CD4-positive, alpha-beta T cell treated with Interferon alpha-2 for 1 hour (primary cell): ENCODE results near the gene AMMECR1L.
"Not testable (repeated sequence)": the region's sequence is repeated elsewhere in the genome, so short reads cannot be mapped to it uniquely, and the experiment has no call there.

Experiments
- DNase-seq, 2 donors: peaks; one replicate each; pipeline ENCODE4 v3.0.0-alpha.2; 2020 to 2022

Gene AMMECR1L

DNA sequence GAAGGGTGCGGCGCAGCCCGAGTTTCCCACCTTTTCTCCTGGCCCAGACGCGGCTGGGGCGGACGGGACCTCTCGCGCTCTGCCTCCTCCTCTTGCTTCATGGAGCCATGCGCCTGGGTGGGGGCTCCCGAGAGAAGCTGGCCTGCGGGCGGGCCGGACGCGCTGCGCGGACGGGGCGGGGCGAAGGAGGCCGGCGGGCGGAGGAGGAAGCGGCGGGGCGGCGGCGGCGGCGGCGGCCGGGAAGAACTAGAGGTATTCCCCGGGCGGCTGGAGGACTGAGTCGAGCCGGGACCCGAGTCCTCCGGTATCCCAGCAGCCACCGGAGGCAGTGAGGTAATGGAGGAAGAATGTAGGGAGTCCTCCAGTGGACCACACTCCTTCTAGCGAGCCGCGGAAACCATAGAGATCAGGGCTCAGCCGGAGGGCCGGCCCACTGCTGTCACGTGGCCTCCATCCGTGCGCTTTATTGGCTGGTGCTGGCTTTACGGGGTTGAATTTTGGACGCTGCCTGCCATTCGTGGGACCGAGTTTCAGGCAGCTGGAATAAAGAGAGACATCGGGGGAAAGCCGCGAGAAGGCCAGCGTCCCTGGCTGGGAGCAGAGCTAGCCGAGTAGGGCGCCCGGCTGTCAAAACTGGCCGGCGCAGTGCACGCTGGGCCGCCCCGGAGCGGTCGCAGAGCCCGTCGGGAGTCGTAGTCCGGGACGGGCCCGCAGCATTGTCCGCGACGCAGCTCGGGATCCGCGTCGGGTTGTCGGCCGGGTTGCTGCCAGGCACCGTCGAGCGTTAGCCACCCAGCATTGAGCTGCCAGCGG lies at the start of gene AMMECR1L:
AMMECR1L (minus strand) TSS at position 177 of the 813 bp plus-strand sequence. CDS start 11,722 bp downstream, outside the sequence.
- peak; percentile 89 for DNase-seq

DNA sequence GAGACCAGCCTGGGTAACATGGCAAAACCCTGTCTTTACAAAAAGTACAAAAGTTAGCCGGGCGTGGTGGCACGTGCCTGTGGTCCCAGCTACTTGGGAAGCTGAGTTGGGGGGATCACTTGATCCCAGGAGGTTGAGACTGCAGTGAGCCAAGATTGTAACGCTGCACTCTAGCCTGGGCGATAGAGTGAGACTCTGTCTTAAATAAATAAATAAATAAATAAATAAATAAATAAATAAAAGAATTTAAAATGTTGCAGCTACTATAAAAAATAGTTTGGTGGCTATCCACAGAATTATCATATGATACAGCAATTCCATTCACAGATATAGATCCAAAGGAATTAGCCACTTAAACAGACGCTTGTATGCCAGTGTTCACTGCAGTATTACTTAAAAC lies 49.6 kb upstream of the AMMECR1L start:
- no peak for DNase-seq

DNA sequence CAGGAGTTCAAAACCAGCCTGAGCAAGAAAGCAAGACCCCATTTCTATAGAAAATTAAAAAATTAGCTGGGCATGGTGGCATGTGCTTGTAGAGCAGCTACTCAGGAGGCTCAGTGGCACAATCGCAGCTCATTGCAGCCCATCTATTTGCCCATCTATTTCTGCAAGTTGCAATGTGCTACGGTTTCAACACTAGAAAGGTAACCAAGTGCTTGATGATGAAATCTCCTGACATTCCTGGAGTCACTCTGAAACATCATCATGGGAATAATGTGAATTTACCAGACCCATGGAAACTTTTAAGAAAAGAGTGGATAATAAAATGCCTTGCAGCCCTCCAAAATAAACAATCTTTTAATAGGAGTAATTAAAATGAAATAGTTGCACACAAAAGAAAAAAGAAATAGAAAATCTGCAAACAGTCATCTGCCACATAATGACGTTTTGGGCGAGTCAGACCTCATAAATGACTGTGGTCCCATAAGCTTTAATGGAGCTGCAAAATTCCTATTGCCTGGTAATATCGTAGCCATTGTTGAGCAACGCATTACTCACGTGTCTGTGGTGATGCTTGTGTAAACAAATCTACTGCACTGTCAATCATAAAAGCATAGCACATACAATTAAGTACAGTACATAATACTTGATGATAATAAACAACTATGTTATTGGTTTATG lies 46.6 kb upstream of the AMMECR1L start:
- no peak for DNase-seq

DNA sequence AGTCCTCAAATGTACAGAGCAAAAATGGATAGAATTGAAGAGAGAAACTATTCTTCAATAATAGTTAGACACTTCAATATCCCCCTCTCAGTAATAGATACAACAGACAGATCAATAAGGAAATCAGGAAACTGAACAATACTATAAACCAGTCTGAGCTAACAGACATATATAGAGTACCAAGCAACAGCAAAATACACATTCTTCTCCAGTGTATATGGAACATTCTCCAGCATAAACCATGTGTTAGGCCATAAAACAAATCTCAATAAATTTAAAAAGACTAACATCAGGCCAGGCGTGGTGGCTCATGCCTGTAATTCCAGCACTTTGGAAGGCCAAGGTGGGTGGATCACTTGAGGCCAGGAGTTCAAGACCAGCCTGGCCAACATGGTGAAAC lies 43.7 kb upstream of the AMMECR1L start:
- no peak for DNase-seq

DNA sequence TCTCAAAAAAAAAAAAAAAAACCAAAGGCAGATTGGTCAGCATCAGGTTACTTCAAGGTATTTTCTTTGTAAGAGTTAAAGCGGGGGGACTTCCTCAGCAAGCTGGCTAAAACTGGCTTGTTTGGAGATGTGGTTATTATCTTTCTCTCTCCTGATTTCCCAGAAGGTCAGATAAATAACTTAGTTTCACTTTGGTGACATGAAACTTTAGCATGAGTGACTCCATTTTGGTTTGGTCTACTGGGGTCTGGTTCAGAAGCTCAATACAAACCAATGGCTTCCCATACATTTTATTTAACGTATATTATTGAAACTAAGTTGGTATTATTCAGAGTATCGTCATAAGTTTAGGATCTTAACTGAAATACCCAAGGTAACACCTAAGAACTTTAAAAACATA lies 41.6 kb upstream of the AMMECR1L start:
- DNase-seq = no peak

DNA sequence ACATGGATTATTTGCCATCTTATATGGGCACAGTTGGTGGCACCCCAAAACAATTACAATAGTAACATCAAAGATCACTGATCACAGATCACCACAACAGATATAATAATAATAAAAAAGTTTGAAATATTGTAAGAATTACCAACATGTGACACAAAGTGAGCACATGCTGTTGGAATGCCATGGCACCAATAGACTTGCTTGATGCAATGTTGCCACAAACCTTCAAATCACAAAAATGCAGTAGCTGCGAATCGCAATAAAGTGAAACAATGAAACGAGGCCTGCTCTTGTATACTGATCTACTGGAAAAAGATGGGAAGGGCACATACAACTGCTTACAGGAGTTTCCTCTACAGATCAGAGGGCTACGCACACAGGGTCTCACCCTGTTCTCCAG lies 32.2 kb upstream of the AMMECR1L start:
- no peak for DNase-seq

DNA sequence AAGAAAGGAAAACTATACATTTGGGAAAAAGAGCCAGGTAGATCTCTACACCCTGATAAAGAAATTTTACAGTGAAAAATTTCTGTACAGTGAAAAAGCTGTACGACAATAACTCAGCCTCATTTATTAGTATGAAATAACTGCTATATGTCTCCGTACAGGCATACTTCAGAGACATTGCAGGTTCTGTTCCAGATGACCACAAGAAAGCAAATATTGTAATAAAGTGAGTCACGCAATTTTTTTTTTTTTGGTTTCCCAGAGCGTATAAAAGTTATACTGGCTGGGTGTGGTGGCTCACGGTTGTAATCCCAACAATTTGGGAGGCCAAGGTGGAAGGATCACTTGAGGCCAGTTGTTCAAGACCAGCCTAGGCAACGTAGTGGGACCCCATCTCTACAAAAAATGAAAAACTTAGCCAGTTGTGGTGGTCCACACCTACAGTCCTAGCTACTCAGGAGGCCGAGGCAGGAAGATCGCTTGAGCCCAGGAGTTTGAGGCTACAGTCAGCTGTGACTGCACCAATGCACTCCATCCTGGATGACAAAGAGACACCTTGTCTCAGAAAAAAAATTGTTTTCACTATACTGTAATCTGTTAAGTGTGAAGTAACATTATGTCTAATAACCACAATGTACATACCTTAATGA lies 28.2 kb upstream of the AMMECR1L start:
- DNase-seq = no peak

DNA sequence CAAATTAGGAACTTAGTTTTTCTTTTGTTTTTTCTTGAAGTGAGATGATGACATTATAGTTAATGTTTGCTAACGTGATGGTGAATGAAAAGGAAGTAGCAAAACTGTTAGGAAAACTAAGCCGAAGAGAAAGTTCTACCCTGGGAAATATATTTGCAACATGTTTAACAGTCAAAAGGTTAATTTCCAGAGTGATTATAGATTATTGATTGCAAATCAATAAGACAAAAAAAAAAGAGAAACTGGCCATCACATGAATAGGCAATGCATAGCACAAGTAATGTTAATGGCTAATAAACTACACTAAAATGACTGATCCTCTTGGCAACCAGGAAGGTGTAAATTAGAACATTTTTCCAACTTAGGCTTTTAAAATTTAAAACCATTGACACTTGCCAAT lies 26.0 kb upstream of the AMMECR1L start:
- no peak for DNase-seq

DNA sequence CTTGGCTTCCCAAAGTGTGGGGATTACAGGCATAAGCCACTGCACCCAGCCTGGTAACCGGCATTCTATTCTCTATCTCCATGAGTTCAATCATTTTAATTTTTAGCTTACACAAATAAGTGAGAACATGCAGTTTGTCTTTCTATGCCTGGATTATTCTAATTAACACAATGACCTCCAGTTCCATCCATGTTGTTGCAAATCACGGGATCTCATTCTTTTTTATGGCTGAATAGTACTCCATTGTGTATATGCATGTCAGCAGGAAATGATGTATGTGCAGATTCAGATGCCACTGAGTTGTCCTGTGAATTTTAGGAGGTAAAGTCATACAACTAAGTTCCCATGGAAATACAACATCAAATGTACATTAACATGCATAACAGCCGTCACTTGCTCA lies 24.7 kb upstream of the AMMECR1L start:
- DNase-seq = no peak

DNA sequence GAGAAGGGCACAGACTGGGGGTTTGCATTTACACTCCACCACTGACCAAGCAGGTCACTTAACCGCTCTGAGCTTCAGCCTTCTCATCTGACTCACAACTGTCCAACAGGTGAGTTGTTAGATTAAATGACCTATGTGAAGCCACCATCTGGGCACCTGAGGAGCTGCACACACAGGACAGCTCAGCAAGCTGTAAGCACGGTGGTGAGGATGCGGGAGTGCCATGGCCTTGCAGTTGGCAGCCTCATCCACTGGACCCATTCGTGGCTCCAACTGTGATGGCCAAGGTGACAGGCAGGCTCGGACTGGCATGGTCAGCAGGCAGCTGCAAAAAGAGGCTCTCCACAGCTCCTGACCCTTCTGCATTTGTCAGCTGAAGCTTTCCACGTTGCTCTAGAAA lies 23.3 kb upstream of the AMMECR1L start:
- no peak for DNase-seq

DNA sequence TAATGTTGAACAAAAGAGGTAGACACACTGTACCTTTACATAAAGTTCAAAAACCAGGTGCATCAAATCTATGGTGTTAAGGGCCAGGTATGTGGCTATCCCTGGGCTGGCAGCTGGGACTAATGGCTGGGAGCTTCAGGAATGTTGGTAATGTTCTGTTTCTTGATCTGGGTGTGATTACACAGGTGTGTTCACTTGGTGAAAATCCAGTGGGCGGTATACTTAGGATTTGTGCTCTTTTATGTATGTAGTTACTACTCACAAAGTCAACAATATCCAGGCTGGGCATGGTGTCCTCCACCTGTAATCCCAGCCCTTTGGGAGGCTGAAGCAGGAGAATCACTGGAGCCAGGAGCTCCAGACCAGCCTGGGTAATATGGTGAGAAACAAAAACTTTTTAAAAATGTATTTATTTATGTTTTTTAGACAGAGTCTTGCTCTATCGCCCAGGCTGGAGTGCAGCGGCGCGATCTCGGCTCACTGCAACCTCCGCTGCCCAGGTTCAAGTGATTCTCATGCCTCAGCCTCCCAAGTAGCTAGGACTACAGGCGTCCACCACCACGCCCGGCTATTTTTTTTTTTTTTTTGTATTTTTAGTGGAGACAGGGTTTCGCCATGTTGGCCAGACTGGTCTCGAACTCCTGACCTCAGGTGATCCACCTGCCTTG lies 22.1 kb upstream of the AMMECR1L start:
- DNase-seq = not testable (repeated sequence)

DNA sequence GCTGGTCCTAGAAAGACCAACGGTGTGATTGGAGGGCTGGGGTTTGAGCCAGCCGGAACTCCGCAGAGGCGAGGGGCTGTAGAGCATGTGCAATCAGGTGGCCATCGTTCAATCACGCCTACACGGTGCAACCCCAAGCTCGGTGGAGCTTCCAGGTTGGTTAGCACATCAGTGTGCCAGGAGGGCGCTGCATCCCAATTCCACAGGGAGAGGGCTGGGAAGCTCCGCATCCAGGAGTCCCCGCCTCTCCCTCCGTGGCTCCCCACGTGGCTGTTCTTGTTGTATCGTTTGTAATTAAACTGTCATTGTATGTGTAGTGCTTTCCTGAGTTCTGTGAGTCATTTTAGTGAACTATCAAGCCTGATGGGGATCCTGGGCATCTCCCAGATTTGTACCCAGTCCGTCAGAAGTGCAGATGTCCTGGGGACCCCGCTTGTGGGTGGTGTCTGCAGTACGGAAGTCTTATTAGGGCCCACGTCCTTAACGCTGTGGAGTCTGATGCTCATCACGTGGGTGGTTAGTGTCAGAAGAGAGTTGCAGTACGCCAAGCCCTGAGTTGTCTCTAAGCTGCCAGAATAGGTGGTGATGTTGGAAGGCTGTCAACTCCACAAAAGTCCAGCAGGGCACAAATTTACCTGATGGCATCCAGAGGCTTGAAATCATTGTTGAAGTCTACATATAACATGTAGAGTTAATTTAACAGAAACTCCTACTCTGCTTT lies 20.6 kb upstream of the AMMECR1L start:
- DNase-seq = no peak

DNA sequence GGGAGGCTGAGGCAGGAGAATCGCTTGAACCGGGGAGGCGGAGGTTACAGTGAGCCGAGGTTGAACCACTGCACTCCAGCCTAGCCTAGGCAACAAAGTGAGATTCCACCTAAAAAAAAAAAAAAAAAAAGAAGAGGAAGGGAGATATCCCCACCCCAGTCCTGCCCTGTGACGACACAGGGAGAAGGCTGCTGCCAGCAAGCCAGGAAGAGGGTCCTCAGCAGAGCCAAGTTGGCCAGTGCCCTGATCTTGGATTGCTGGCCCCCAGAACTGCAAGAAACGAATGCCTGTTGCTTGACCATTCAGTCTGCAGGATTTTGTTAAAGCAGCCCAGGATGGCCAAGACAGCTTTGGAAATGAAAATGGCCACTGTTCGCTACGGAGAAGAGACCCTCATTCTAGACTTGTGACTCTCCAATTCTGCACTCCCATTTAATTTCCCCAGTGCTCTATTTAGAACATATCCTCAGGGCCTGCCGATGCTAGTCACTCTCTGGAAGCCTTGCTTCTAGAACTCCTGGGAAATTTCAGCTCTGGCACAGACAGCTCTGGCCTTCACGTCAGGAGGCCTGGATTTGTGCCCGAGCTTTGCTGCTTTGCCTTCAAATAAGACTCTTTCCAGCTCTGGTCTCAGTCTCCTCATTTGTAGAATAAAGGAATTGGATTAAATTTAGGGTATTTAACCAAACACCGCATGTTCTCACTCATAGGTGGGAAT lies 15.7 kb upstream of the AMMECR1L start:
- DNase-seq = no peak

DNA sequence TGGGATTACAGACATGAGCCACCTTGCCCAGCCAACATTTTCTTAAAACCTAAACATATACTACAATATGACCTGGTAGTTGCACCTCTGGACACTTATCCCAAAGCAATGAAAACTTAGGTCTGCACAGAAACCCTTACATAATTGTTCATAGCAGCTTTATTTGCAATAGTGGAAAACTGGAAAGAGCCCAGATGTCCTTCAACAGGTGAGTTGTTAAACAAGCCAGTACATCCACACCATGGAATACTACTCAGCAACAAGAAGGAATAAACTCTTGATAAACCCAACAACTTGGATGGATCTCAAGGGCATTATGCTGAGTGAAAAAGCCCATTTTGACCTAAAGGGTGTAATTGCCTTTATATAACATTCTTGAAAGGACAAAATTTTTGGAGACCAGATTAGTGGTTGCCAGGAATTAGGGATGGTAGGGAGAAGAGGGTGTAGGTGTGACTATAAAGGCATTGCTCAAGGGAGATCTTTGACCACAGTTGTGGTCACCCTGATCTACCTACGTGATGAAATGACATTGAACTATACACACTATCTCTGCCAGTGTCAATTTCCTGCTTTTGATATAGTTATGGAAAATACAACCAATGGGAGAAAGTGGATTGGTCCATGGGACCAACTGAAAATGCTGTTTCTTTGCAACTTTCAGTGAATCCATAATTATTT lies 11.9 kb upstream of the AMMECR1L start:
- no peak for DNase-seq

DNA sequence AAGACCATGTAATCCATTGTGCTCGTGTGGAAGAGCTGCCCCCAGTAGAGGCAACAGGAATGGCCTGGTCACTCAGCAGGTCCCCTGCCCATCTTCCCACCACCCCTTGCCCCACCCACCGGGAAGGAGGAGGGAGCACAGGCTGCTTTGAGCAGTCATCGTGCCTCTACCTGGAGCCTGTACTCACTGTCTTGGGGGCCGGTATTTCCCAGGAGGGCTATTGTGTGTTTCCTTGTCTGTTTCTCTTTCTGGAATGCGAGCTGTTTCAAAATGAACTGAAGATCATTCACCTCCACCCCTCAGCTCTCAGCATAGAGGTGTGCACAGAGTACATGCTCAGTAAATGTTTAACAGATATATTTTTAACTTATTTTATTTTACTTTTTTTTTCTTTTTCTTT lies 7.7 kb upstream of the AMMECR1L start:
- no peak for DNase-seq

DNA sequence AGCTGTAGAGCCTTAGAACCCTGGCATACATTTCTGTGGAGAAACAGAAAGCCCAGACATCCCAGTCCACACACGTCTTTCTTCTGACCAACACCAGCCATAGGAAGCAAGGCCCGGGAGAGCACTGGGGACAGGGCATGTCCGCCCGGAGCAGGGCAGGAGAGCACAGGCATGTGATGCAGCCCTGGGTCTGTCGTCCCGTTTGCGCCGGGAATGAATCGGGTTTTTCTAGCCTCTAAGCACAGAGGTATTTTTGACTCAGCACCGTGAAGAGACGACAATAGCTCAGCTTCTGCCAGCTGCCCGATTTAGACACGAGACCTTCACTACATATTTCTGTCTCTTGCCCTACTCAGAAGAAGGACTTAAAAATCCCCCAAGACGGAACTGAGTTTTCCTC lies 7.3 kb upstream of the AMMECR1L start:
- no peak for DNase-seq

DNA sequence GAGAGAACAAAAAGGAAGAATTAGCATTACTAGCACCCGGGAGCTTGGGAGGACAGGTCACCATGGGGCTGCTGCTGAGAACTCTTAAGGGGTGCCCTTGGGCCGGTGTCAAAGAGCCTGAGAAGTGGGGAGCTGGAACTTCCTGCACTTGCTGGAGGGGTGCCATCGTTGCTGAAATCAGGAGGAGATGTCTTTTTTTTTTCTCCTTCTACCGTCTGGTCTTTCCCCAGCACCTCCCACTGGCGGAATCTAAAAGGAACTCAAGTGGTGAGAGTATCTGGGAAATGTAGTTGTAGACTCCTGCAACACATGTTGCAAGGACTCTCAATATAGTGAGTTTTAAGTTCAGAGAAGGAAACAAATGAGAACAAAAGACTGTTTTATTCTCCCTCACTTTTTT lies 6.1 kb upstream of the AMMECR1L start:
- no peak for DNase-seq

DNA sequence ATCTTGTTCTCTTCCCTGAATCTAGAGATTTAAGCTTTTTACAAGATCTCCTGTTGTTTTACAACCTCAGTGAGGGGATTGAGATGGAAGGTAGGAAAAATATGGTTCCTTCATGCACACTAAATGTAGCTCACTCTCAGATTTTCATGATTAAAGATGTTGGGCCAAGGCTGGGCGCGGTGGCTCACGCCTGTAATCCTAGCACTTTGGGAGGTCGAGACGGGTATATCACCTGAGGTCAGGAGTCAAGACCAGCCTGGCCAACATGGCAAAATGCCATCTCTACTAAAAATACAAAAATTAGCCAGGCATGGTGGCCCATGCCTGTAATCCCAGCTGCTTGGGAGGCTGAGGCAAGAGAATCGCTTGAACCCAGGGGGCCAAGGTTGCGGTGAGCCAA lies 5.0 kb upstream of the AMMECR1L start:
- DNase-seq = not testable (repeated sequence)

DNA sequence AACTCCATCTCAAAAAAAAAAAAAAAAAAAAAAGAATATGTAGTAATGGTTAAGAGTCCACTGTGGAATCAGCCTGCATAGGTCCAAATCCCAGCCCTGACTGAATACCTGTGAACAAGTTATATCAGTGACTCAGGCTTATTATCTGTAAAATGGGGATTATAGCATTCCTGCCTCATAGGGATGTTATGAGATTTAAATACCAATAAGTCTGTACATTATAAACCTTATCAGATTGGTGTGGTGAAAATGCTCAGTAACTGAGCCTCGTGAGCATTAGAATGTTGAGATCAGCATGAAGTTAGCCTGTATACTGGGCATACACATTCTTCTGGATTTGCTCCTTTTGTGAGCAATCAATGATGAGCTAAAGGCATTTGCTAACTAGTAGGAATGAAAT lies 3.0 kb upstream of the AMMECR1L start:
- no peak for DNase-seq

DNA sequence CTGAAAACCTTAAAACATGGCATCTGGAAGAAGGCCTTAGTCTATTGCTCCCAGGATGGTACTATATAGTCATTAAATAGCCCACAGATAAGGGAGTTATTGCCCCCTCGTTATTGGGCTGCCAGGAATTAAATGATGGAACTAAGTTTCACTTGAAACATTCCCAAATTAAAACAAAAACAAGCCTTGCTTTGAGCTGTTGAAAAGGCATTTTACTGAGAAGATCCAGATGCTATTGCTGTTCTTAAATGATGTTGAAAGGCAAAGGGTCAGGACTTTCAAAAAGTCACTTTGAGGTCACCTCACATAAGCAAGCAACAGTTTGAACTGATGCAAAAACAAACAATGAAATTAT lies 2.0 kb upstream of the AMMECR1L start:
- DNase-seq = no peak

DNA sequence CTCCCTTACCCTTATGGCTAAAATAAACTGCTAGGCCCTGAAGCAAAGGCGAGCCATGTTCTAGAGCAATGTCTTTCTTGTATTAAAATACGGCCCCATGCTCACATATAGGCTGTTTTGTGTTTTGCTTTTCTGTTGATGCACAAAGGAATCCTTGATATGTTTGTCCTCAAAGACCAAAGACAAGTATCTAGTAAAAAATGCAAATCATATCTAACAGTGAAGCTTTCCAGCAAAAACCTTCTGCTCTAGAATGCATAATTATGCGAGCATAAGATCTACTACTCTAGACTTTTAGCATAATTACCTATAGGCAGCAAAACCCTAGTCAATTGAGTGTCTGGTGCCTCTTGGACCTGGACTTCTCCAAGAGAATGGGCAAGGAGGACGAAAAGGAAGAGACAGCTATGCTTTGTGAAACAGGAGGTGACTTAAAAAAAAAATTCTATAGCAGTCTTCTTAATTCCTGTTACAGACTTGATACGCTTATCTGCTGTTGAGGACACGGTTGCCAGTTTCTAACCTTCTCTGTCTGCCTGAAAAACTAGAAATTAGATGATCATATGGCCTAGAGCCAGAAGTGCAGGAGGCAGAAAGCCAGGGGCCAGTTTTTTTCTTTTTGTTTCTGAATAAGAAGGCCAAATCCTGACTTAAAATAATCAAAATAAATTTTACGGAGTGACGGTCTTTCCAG lies 1.5 kb upstream of the AMMECR1L start:
- no peak for DNase-seq
